Gastrocnemius medialis (tissue), 4 donors: ENCODE results near the gene EFNA5. TPM values are rescaled to one million over a fixed set of nuclear protein-coding genes. Genes with fewer than 3 reads are reported as not detected.

Experiments used
- ATAC-seq, 2 donors: fragments of 150-250 bp; one replicate each; pipeline ENCODE4 v1.9.1; 2016
- DNase-seq, 2 donors: peaks; one replicate each; pipeline ENCODE4 v3.0.0-alpha.2; 2019
- H3K27ac ChIP-seq, 4 donors: fragments of 200-600 bp; sonication (generic); 1 replicate in 1 of 4; 2 replicates in 3 of 4; pipeline ENCODE4 v1.5.1; 2016 to 2018; ENCODE audit warnings: mild to moderate bottlenecking in 2 of 4, moderate library complexity in 1 of 4
- H3K27me3 ChIP-seq, 3 donors: fragments of 200-600 bp; sonication (generic) in 2 of 3; 1 replicate in 1 of 3; 2 replicates in 2 of 3; pipeline versions ENCODE4 v1.5.1 to v1.6.0; 2016 to 2019; ENCODE audit warnings: mild to moderate bottlenecking in 1 of 3, moderate library complexity in 1 of 3
- H3K36me3 ChIP-seq, 2 donors: fragments of 200-600 bp; sonication (generic) in 1 of 2; one replicate each; pipeline ENCODE4 v1.5.1; 2017 to 2018
- H3K4me1 ChIP-seq, 2 donors: fragments of 200-600 bp; sonication (generic) in 1 of 2; one replicate each; pipeline ENCODE4 v1.5.1; 2016 to 2017; ENCODE audit warnings: mild to moderate bottlenecking in 2 of 2
- H3K4me3 ChIP-seq, 4 donors: fragments of 200-600 bp; sonication (generic) in 3 of 4; 1 replicate in 1 of 4; 2 replicates in 3 of 4; pipeline ENCODE4 v1.5.1; 2016 to 2019; ENCODE audit warnings: mild to moderate bottlenecking in 2 of 4
- H3K9me3 ChIP-seq, 3 donors: fragments of 200-600 bp; sonication (generic) in 2 of 3; 1 replicate in 1 of 3; 2 replicates in 2 of 3; pipeline ENCODE4 v1.5.1; 2016 to 2019
- POLR2A ChIP-seq, 2 donors: fragments of 450-650 bp; IDR thresholded peaks; one replicate each; pipeline ENCODE4 v1.6.1; 2017; ENCODE audit warnings: antibody characterized with exemption in 2 of 2, mild to moderate bottlenecking in 2 of 2, moderate library complexity in 2 of 2
- in situ Hi-C, 4 donors: fragments of 200-750 bp; cut with MboI; loops; one replicate each; pipeline versions ENCODE4 v1.15.0 to v1.8.0; 2017; ENCODE audit warnings: low sequenced_read_pairs in 4 of 4
- intact Hi-C: fragments of 100-400 bp; cut with DNase I; formaldehyde crosslinking; loops from one replicate; pipeline ENCODE4 v1.15.1; 2023; ENCODE audit warnings: low total_unique reads
- total RNA-seq, 4 donors: library from RNA; depleted of rRNA; stranded (reverse); fragments of >200 nt; gene quantifications; one replicate each; pipeline versions ENCODE4 v1.1.0 to v1.2.3, GENCODE V29; 2016
- TF ChIP-seq, protein P1 (sequence below), 5 experiments: fragments of 450-650 bp in 3 of 5; fragments of 200-600 bp in 2 of 5; sonication (generic) in 2 of 5; IDR thresholded peaks in 4 of 5; conservative IDR thresholded peaks in 1 of 5; 1 replicate in 4 of 5; 2 replicates in 1 of 5; pipeline ENCODE4 v1.5.1; 2016 to 2019; ENCODE audit warnings: antibody characterized with exemption in 5 of 5, mild to moderate bottlenecking in 3 of 5, moderate library complexity in 3 of 5

The EFNA5 gene
- total RNA-seq, 4 donors from 2014 or later, result 0.15 to 0.62 (median 0.20) TPM; not detected in 1

DNA sequence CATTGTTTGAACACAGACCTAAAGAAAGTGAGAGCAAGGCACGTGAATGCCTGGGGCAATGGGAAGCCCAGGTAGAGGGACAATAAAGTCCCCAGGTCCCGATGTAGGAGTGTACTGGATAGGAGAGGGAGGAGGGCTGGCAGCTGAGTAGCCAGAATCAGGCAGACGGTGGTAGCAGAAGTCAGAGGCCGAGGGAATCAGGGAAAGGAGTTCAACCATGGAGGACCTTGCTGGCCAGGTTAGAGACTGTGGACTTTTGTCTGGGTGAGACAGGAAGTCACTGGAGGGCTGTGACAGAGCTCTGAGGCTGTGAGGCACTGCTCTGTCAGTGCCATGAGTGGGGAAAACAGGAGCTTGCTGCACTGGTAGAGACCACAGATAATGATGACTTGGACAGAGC is 248.2 kb downstream of the EFNA5 start:
- DNase-seq (no peak), ATAC-seq (no peak)
- H3K9me3 ChIP-seq, result no peaks in the 10 kb centered on the region
- H3K36me3 ChIP-seq, result no peaks in the 10 kb centered on the region
- intact Hi-C loops (no loop called here), in situ Hi-C loops (no loop called here)
- no peaks in the 10 kb centered on the region for H3K27me3 ChIP-seq
- H3K27ac ChIP-seq, result no peak overlapping the region
- H3K4me3 ChIP-seq, result no peak overlapping the region
- H3K4me1 ChIP-seq, result no peaks in the 10 kb centered on the region
- TF ChIP-seq POLR2A (IDR thresholded peaks at IDR 0.05), result no peak
- TF ChIP-seq, protein P1, sequence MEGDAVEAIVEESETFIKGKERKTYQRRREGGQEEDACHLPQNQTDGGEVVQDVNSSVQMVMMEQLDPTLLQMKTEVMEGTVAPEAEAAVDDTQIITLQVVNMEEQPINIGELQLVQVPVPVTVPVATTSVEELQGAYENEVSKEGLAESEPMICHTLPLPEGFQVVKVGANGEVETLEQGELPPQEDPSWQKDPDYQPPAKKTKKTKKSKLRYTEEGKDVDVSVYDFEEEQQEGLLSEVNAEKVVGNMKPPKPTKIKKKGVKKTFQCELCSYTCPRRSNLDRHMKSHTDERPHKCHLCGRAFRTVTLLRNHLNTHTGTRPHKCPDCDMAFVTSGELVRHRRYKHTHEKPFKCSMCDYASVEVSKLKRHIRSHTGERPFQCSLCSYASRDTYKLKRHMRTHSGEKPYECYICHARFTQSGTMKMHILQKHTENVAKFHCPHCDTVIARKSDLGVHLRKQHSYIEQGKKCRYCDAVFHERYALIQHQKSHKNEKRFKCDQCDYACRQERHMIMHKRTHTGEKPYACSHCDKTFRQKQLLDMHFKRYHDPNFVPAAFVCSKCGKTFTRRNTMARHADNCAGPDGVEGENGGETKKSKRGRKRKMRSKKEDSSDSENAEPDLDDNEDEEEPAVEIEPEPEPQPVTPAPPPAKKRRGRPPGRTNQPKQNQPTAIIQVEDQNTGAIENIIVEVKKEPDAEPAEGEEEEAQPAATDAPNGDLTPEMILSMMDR (IDR thresholded peaks at IDR 0.05 in 4 of 5, conservative IDR thresholded peaks at IDR 0.05 in 1 of 5), result no peak

DNA sequence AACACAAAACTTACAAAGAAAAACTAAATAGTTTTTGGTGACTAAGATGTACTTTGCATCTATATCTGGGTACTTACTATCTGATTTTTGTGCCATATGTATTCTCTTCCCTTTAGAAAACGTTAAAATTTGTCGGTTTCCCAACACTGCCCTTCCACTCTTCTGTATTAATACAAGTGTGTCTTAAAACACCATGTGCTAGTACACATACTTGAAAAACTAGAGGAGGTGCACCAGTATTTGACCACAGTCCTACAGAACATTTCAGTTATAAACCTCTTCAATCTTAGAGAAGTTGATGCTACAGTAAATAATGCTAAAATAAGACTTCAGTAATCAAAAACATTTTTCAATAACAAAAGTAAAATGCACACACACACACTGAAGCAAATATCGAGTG is 251.2 kb downstream of the EFNA5 start:
- Histone ChIP-seq H3K9me3 (no peaks in the 10 kb centered on the region), H3K36me3 (no peaks in the 10 kb centered on the region), H3K4me3 (no peak overlapping the region), H3K27ac (no peak overlapping the region), H3K4me1 (no peaks in the 10 kb centered on the region), H3K27me3 (no peaks in the 10 kb centered on the region)
- in situ Hi-C loops (no loop called here), intact Hi-C loops (no loop called here)
- ATAC-seq (no peak), DNase-seq (no peak)
- TF ChIP-seq, protein P1 (IDR thresholded peaks at IDR 0.05 in 4 of 5, conservative IDR thresholded peaks at IDR 0.05 in 1 of 5), result no peak
- TF ChIP-seq POLR2A (IDR thresholded peaks at IDR 0.05), result no peak

DNA sequence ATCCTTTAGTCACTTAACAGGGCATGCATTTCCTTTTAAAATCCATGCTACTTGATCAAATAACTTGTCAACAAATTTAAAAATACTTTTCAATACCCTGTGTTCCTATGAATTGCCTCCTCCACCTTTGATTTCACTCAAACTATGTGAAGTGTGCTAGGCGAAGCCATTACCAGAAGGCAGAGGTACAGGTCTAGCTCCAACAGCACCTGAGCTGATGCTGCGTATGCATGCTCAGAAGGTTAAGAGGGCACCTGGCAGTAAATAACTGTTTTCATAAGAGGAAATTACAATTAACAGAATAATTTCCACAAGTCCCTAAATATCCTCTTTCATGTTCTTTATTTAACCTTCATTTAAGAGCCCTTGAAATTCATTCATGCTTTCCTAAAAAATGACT is 251.8 kb downstream of the EFNA5 start:
- TF ChIP-seq, protein P1 (IDR thresholded peaks at IDR 0.05 in 4 of 5, conservative IDR thresholded peaks at IDR 0.05 in 1 of 5), result no peak
- no peak for TF ChIP-seq POLR2A (IDR thresholded peaks at IDR 0.05)
- in situ Hi-C loops, result no loop called here
- intact Hi-C loops, result no loop called here
- ATAC-seq (no peak), DNase-seq (no peak)
- H3K4me3 ChIP-seq, result no peak overlapping the region
- H3K4me1 ChIP-seq, result no peaks in the 10 kb centered on the region
- no peaks in the 10 kb centered on the region for H3K36me3 ChIP-seq
- H3K27ac ChIP-seq, result no peak overlapping the region
- H3K27me3 ChIP-seq, result no peaks in the 10 kb centered on the region
- H3K9me3 ChIP-seq, result no peaks in the 10 kb centered on the region

DNA sequence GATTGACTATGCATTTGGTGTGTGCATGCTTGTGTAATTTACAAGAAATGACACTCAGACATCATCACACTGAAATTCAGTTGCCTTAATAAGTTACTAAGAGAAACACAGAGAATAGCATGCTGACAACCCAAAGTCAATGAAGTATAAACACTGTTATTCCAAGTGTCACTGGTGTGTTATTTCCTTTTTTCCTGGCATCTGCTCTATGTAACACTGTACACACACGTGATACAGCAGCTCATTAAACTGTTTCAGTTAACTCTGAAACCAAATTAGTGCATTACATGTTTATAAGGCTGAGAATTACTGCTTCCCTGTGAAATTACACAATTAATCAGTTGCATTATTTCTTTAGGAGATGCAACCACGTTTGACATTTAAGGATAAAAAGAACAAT is 252.7 kb downstream of the EFNA5 start:
- DNase-seq (no peak), ATAC-seq (no peak)
- no peaks in the 10 kb centered on the region for H3K27me3 ChIP-seq
- TF ChIP-seq, protein P1 (IDR thresholded peaks at IDR 0.05 in 4 of 5, conservative IDR thresholded peaks at IDR 0.05 in 1 of 5), result no peak
- TF ChIP-seq POLR2A (IDR thresholded peaks at IDR 0.05), result no peak
- in situ Hi-C loops (no loop called here), intact Hi-C loops (no loop called here)
- H3K4me1 ChIP-seq, result no peaks in the 10 kb centered on the region
- H3K36me3 ChIP-seq, result no peaks in the 10 kb centered on the region
- no peaks in the 10 kb centered on the region for H3K9me3 ChIP-seq
- H3K27ac ChIP-seq, result no peak overlapping the region
- H3K4me3 ChIP-seq, result no peak overlapping the region

DNA sequence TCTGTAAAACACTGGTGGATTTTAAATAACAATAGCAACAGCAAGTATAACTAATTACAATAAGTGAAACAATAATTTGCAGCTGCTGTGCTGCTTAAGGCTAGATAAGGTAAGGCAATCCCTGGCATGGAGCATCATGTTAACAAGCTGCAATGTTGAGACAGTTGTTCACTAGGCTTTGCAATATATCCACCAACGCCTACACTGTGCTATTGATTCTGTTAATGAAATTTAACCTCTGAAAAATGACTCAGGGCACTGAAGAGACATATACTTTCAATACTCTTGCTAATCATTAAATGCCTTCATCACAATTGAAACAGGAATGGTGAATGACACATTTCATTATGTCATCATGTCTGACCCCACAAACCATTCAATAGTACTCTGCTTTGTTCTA is 255.0 kb downstream of the EFNA5 start:
- no peak for ATAC-seq
- no peaks in the 10 kb centered on the region for H3K27me3 ChIP-seq
- intact Hi-C loops, result no loop called here
- TF ChIP-seq POLR2A (IDR thresholded peaks at IDR 0.05), result no peak
- TF ChIP-seq, protein P1 (IDR thresholded peaks at IDR 0.05 in 4 of 5, conservative IDR thresholded peaks at IDR 0.05 in 1 of 5), result no peak
- DNase-seq, result no peak
- no peaks in the 10 kb centered on the region for H3K36me3 ChIP-seq
- H3K4me1 ChIP-seq, result no peaks in the 10 kb centered on the region
- no peak overlapping the region for H3K27ac ChIP-seq
- no peaks in the 10 kb centered on the region for H3K9me3 ChIP-seq
- in situ Hi-C loops, result no loop called here
- H3K4me3 ChIP-seq, result no peak overlapping the region
